T-helper 1 cell treated with Interleukin-12 subunit alpha and Interleukin-12 subunit beta and Interleukin-4 antibody, amounts not matched to agents 30 μg/mL and 1 μg/mL, for 36 hours (primary cell): ENCODE data around the gene AK8.

ENCODE experiments used
- H3K27ac Mint-ChIP-seq: one replicate; pipeline ENCODE4 v1.8.0; 2021; ENCODE audit warnings: mild to moderate bottlenecking, mixed read lengths
- H3K27me3 Mint-ChIP-seq: one replicate; pipeline ENCODE4 v1.8.0; 2021; ENCODE audit warnings: low read depth, mixed read lengths
- H3K36me3 Mint-ChIP-seq: one replicate; pipeline ENCODE4 v1.8.0; 2021; ENCODE audit warnings: low read depth, mixed read lengths
- H3K4me1 Mint-ChIP-seq: one replicate; pipeline ENCODE4 v1.8.0; 2021; ENCODE audit warnings: low read depth, mixed read lengths
- H3K4me3 Mint-ChIP-seq: one replicate; pipeline ENCODE4 v1.8.0; 2021; ENCODE audit warnings: mild to moderate bottlenecking, moderate library complexity, mixed read lengths
- H3K9me3 Mint-ChIP-seq: one replicate; pipeline ENCODE4 v1.8.0; 2021; ENCODE audit warnings: mixed read lengths

The AK8 gene

DNA sequence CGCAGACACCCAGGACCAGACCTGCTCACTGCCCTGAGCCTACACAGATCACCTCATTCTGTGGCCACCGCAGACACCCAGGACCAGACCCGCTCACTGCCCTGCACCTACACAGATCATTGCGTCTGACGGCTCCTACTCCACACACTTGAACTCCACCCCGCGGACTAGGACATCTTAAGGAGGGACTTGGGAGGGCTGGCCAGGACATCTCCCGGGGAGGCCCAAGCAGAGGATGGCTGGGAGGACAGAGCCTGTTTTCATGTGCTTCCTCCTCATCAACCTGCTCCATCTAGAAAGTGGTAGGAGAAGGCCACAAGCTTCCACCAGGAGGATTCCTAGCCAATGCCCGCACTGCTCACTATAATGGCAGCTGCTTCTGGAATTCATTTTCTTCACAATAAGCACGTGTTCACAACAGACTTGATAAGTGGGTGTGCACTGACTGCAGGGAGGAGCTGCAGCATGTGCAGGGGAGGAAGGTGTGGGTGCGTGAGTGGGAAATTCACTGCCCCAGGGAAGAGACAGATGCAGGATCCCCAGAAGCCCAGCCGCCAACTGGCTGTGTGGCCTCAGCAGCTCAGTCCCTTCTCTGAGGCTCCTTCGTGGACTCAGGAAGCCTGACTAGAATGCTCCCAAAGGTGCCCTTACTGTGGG, 64.8 kb downstream of the AK8 start:
- Mint-ChIP-seq H3K4me1 (no peaks in the 10 kb centered on the region), H3K27me3 (peaks cover 51% of the 10 kb centered on the region), H3K27ac (no peak overlapping the region), H3K36me3 (no peaks in the 10 kb centered on the region), H3K9me3 (no peaks in the 10 kb centered on the region), H3K4me3 (no peak overlapping the region)

DNA sequence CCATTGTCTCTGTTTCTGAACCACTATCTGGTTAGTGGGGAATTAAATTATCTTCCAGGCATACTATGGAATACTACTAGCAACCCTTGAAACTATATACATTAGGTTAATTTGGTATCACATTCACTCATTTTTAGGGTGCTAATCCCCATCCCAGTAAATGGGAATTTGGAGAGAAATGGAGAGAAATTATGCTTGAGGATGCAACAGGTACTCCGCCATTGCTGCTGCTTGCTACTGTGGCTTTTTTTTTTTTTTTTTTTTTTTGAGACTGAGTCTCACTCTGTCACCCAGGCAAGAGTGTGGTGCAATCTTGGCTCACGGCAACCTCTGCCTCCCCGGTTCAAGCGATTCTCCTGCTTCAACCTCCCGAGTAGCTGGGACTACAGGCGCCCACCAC, 66.1 kb downstream of the AK8 start:
- Mint-ChIP-seq H3K4me3 (no peak overlapping the region), H3K27me3 (peaks cover 42% of the 10 kb centered on the region), H3K9me3 (no peaks in the 10 kb centered on the region), H3K27ac (no peak overlapping the region), H3K36me3 (no peaks in the 10 kb centered on the region), H3K4me1 (no peaks in the 10 kb centered on the region)

- Mint-ChIP-seq H3K27me3 (peaks cover 47% of the 10 kb centered on the region), H3K4me1 (no peaks in the 10 kb centered on the region), H3K4me3 (no peak overlapping the region), H3K9me3 (no peaks in the 10 kb centered on the region), H3K27ac (no peak overlapping the region), H3K36me3 (no peaks in the 10 kb centered on the region)
Measured at GRCh38 chr9:132810314-132810713, 67.8 kb downstream of the AK8 start.

DNA sequence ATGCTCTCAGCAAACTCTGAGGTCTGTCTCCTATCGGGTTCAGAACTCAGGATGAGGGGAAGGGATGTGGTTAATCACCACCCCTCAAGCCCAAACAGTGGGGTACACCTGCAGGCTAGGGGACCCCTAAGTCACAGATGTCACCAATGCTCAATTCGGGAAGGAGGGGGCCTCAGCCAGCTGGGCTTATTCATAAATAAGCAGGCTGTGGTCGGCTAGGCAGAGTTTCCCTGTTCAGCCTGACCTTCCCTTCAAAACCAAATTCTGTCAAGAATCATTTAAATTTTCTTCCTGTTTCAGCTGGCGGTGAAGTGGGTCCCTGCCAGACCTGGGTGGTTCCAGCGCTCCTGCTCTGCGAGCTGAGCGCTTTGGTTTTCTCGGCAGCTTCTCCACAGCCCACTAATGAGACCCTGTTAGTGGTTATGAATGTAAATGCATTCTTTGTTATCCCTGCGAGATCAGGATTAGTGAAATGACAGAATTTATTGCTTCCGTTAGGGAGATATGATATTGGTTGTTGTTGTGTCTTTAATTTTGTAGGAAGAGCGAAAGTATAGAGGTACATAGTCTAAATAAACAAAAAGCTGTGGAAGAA, 68.3 kb downstream of the AK8 start:
- Mint-ChIP-seq H3K4me3 (no peak overlapping the region), H3K9me3 (no peaks in the 10 kb centered on the region), H3K36me3 (no peaks in the 10 kb centered on the region), H3K27ac (no peak overlapping the region), H3K27me3 (peaks cover 46% of the 10 kb centered on the region), H3K4me1 (peaks cover under 1% of the 10 kb centered on the region)

DNA sequence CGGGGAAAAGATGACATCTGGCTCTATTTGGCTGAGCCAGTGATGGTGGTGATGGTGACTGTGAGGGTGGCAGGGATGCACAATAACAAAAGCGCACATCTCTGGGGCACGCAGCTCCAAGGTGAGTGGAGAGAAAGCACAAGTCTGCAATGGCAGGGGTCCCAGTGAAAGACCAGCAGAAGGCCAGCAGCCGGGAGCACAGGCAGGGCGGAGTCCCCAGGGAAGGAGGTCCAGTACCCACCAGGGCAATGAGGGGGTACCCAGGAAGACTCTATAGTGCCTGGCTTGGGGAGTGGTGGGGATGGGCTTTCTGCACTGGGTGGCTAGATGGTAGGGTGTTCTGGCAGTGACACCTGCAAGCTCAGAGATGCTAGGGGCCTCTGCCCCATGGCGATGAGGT, 69.4 kb downstream of the AK8 start:
- peaks cover 42% of the 10 kb centered on the region for H3K27me3 Mint-ChIP-seq
- H3K4me3 Mint-ChIP-seq = no peak overlapping the region
- no peaks in the 10 kb centered on the region for H3K9me3 Mint-ChIP-seq
- H3K4me1 Mint-ChIP-seq = peaks cover 3% of the 10 kb centered on the region
- no peak overlapping the region for H3K27ac Mint-ChIP-seq
- no peaks in the 10 kb centered on the region for H3K36me3 Mint-ChIP-seq

- H3K4me3 Mint-ChIP-seq = no peak overlapping the region
Measured at GRCh38 chr9:132806723-132807421, 71.2 kb downstream of the AK8 start.

GRCh38 chr9:132806306-132806705, 71.8 kb downstream of the AK8 start:
- no peak overlapping the region for H3K4me3 Mint-ChIP-seq

More at GRCh38 chr9:132806723-132807421, 71.2 kb downstream of the AK8 start:
- H3K4me1 Mint-ChIP-seq = peaks cover 3% of the 10 kb centered on the region
- H3K36me3 Mint-ChIP-seq = no peaks in the 10 kb centered on the region
- H3K27ac Mint-ChIP-seq = no peak overlapping the region
- peaks cover 42% of the 10 kb centered on the region for H3K27me3 Mint-ChIP-seq
- no peaks in the 10 kb centered on the region for H3K9me3 Mint-ChIP-seq

GRCh38 chr9:132804576-132805295, 73.3 kb downstream of the AK8 start:
- Mint-ChIP-seq H3K27me3 (peaks cover 35% of the 10 kb centered on the region), H3K36me3 (no peaks in the 10 kb centered on the region), H3K9me3 (no peaks in the 10 kb centered on the region), H3K27ac (no peak overlapping the region), H3K4me3 (no peak overlapping the region), H3K4me1 (peaks cover 7% of the 10 kb centered on the region)

More at GRCh38 chr9:132806306-132806705, 71.8 kb downstream of the AK8 start:
- Mint-ChIP-seq H3K9me3 (no peaks in the 10 kb centered on the region), H3K27ac (no peak overlapping the region), H3K36me3 (no peaks in the 10 kb centered on the region), H3K4me1 (peaks cover 3% of the 10 kb centered on the region), H3K27me3 (peaks cover 41% of the 10 kb centered on the region)

DNA sequence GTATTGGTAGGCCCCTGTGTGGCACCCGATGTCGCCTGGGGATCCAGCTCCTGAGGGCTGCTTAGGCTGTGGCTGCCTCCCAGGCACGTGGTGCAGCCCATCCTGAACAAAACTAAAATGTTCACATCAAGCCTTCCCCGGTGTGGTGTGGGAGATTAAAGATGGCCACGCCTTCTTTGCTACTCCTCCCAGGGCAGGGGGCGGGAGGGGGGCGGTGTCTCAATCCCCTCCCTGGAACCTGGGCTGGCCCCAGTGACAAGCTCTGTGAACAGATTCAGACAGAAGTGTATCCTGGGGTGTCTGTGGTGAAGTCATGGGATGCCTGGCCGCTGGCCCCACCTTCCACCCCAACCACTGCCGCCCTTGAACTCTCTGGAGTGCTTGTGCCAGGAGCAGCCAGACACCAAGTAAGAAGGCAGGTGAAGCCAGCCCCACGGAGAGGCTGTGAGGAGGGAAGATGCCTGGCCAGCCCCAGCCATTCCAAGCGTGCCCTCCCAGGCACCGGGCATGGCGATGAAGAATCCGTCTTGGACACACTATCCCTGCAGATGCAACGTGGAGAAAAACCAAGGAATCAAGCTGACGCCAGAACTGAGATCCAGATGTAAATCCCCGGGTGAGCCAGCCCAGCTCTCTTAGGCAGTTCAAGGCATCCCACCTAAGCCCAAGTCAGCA, 75.8 kb downstream of the AK8 start:
- peaks cover 7% of the 10 kb centered on the region for H3K4me1 Mint-ChIP-seq
- no peak overlapping the region for H3K27ac Mint-ChIP-seq
- no peaks in the 10 kb centered on the region for H3K9me3 Mint-ChIP-seq
- no peaks in the 10 kb centered on the region for H3K36me3 Mint-ChIP-seq
- H3K4me3 Mint-ChIP-seq = no peak overlapping the region
- peaks cover 33% of the 10 kb centered on the region for H3K27me3 Mint-ChIP-seq

DNA sequence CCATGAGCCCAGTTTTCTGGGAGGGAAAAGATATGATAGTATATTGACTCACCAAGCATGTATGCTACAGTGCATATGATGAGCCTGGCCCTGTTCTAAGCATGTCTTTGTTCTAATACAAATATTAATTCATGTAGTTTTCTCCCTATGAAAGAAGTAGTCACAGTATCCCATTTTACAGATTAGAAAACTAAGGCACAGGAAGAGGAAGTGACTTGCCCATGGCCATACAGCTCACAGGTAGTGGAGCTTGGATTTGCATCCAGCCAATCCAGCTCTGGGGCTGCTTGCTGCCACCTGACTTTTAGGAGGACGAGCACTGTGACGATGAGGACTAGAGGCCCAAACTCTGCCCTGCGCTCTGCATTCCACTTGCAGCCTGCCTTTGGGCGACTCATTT, 76.4 kb downstream of the AK8 start:
- no peak overlapping the region for H3K27ac Mint-ChIP-seq
- H3K36me3 Mint-ChIP-seq = no peaks in the 10 kb centered on the region
- peaks cover 32% of the 10 kb centered on the region for H3K27me3 Mint-ChIP-seq
- H3K4me3 Mint-ChIP-seq = no peak overlapping the region
- H3K9me3 Mint-ChIP-seq = no peaks in the 10 kb centered on the region
- H3K4me1 Mint-ChIP-seq = peaks cover 7% of the 10 kb centered on the region

GRCh38 chr9:132800038-132800648, 77.9 kb downstream of the AK8 start:
- Mint-ChIP-seq H3K27me3 (peaks cover 21% of the 10 kb centered on the region), H3K4me3 (no peak overlapping the region), H3K27ac (no peak overlapping the region), H3K4me1 (peaks cover 7% of the 10 kb centered on the region), H3K9me3 (no peaks in the 10 kb centered on the region), H3K36me3 (no peaks in the 10 kb centered on the region)

DNA sequence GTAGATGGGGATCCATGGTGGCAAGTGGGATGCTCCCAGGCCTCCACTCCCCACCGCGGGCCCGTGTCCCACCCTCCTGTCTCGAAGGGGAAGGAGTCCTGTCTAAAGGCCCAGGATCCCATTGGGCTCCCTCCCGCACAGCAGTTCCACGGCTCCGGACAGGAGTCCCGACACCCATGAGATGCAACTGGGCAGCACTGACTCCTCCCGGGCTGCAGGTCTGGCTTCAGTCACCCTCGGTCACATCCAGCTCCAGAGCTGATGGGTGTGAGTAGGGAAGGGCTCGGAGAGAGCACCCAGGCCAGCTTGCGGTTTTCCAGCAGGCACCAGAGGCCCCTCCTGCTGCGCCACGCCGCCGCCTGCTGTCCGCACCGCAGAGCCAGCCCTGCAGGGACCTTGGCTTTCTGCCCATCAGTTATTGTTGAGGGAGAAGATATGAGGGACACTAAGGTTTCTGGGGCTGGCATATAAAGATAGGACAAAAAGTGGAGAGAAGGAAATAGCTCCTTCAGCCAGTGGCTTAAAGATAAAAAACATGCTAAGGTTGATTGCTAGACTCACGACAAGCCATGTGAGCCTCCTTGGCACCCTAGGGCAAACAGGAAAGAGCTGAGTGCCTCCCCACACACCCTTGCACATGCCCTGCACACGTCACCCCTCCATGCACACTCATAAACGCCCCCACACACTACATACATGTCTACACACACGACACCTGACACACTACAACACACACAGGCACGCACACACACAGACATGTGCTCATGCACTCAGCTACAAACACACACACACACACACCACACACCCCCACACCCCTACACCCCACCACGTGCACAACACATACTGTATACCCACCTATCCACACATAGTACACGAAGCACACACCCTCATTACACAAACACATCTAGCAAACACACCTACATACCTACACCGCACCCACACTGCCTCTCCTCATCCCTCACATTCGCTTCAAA, 79.0 kb downstream of the AK8 start:
- peaks cover 29% of the 10 kb centered on the region for H3K27me3 Mint-ChIP-seq
- H3K27ac Mint-ChIP-seq = no peak overlapping the region
- no peaks in the 10 kb centered on the region for H3K9me3 Mint-ChIP-seq
- H3K4me3 Mint-ChIP-seq = no peak overlapping the region
- H3K4me1 Mint-ChIP-seq = peaks cover 4% of the 10 kb centered on the region
- no peaks in the 10 kb centered on the region for H3K36me3 Mint-ChIP-seq
